ENCODE measurements around the gene CYP51A1.
"Not testable (repeated sequence)": the region's sequence is repeated elsewhere in the genome, so short reads cannot be mapped to it uniquely, and the experiment has no call there.

The CYP51A1 gene

DNA sequence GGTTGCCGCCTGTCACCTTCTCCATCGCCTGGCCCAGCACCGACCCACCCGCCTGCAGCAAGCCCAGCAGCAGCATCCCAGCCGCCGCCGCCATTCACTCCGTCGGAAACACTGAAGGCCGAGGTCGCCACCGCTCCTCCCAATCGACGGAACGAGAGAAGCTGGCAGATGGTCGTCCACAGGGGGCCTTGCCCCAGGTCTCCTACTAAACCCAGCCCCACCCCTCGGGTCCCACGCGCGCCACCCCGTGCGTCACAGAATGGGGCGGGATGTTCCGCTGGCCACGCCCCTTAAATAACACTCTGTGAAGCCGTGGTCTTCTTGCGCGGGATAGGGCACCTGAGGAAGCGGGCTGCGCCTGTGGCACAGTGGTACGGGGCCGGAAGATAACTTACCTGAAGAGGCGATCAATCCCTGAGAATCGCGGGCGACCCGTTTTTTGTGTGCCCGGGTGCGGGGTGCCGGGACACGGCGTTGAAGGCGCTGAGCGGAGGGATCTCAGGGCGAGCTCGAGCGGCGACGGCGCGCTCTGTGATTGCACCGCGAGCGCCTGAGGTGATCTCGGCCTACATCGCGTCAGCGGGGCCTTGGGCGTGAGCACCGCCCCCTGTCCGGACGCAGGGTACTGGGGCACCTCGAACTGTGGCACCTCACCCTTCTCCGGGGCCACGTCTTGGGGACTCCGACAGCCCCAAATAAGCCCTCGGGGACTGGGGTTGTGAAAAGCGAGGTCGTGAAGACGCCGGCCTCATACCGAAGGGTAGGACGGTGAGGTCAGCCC is at the start of gene CYP51A1:
CYP51A1 (minus strand) TSS at position 207 of the 781 bp plus-strand sequence; CDS start at position 94, 113 bp downstream.
- peak; percentile 88 to 90 for DNase-seq (ENCODE audit: low read depth in 2 of 2)

DNA sequence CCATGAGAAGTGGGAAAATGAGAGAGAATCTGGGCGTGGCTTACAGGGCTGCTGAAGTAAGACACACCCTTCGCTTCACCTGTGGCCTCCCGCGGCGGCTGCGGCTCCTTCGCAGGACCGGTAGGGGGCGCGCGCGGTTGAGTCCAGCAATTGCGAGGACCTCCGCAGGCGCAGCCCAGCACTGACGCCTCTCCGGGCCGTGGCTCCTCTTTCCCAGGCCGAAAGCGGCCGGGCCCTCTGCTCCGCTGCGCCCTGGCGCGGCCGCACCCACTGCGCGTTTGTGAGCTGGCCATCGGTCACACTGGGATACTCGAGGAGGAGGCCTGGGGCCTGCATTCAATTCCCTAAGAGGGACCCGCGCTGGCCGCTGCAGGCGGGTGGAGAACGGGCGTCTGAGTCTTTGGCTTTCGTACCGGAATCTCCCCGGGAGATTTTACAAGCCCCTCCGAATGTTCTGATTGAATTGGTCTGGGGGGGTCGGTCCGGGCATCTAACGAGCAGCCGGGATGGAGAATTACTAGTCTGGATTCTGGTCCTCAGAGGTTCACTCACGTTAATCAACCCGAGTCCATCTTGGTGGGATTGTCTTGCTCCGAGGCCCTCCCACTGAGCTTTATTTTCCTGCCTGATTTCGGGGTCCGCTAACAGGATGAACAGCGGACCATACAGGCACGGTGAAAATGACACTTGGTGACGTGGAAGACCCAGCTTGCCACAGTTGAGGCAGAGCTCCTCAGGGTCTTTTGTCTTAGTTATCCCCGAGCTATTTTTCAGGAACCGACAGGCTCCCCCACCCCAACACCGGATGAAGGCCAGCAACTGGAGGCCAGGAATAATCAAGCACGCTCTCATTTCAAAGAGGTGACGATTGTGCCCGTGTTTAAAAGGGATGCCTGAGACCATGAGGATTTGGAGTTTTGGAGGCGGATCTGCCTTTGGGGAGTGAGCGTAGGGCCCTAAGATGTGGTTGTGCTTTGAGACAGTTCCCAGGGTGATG is 44.9 kb upstream of the CYP51A1 start, which contains the start of gene LRRD1:
LRRD1 (minus strand) TSS at position 215 of the 997 bp plus-strand sequence. CDS start 13,940 bp downstream, outside the sequence.
- DNase-seq (ENCODE audit: low read depth in 2 of 2) = peak; percentile 73 to 74

DNA sequence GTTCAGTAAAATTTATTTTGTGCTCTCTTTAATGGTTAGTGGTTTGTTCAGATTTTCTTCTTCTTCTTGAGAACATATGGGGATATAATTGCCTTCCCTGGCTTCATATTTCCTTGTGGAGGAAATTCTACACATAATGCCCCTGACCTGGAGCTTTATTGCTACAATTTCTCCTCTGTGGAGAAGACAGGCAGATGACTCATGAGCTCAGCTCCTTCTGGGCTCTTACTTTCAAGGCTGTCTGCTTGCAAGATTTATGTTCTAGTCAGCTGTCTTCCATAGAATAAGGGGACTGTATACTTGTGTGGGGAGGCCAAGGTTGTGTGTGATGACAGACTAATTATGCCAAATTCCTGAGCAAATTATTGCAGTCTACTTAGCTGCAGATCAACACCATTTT is 43.1 kb upstream of the CYP51A1 start:
- DNase-seq (ENCODE audit: low read depth in 2 of 2) = no peak

DNA sequence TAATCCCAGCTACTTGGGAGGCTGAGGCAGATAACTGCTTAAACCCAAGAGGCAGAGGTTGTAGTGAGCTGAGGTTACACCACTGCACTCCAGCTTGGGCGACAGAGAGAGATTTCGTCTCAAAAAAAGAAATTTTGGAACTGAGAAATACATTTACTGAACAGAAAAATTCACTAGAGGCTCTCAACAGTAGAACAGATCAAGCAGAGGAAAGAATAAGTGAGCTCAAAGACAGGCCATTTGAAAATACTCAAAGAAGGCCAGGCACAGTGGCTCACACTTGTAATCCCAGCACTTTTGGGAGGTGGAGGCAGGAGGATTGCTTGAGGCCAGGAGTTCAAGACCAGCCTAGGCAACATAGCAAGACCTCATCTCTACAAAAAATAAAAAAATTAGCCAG is 35.3 kb upstream of the CYP51A1 start:
- not testable (repeated sequence) for DNase-seq (ENCODE audit: low read depth in 2 of 2)

DNA sequence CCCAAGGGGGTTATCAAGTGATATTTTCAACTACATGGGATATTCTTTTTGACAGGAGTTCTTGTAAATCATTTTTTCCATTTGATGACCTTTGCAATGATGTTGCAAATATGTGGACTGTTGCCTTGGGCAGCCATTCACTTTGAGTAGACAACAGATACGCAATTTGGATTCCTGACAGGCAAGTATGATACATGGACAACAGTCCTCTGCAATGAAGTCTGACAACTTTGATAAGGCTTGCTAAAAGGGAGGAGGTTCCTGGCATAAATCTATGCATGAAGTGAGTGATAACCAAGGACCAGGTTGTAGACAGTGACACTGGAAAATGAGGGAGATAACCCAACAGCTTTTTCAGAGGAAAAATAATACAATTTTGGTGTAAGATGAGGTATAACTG is 27.0 kb upstream of the CYP51A1 start:
- DNase-seq (ENCODE audit: low read depth in 2 of 2) = no peak

DNA sequence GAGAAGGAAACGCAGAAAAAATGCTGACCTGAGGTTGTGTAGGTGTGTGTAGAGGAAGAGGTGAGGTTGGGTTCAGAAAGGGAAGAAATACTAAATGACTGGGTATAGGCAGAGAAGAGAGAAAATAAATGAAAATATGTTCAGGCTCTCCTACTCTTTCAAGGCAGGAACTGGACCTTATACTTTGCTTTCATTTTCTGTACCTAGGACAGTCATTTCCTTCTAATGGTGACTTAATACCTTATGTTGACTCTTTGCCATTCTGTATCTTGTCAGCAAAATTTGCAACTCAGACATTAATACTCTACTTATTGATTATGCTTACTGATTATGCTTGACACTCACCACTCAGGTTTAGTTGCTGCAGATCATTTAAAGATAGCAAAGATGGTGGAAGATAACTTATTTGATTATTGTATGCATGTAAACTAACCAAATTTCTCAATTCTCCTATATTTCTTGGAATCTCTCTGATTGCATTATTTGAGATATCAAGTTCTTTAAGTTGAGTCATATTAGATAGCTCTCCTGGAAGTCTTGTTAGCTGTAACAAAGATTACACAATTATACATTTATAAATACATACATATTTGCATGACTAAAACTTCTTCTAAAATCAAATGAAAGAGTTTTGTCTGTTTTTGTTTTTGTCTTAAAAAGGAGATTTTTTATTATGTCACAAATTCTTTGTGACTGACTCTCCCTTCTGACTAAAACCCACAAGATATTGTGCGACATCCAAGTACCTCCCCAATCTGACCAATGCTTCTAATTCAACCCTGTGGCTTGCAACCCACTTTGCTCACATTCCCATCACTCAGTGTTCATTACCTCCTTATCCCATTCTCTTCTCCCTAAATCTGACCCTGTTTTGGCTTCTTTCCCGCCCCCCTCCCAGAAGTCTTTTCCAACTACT is 24.6 kb upstream of the CYP51A1 start:
- no peak for DNase-seq (ENCODE audit: low read depth in 2 of 2)

DNA sequence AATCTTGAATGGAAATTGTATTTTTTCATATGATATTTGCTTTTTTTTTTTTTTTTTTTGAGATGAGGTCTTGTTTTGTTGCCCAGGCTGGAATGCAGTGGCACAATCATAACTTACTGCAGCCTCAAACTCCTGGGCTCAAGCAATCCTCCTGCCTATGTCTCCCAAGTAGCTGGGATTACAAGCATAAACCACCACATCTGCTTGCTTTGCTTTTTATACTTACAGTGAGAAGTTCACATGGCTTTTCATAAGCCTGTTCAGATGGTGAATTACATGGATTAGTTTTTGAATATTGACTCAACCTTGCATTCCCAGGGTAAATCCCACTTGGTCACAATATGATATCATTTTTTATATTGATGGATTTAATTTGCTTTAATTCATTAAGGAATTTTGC is 22.7 kb upstream of the CYP51A1 start:
- DNase-seq (ENCODE audit: low read depth in 2 of 2) = no peak

DNA sequence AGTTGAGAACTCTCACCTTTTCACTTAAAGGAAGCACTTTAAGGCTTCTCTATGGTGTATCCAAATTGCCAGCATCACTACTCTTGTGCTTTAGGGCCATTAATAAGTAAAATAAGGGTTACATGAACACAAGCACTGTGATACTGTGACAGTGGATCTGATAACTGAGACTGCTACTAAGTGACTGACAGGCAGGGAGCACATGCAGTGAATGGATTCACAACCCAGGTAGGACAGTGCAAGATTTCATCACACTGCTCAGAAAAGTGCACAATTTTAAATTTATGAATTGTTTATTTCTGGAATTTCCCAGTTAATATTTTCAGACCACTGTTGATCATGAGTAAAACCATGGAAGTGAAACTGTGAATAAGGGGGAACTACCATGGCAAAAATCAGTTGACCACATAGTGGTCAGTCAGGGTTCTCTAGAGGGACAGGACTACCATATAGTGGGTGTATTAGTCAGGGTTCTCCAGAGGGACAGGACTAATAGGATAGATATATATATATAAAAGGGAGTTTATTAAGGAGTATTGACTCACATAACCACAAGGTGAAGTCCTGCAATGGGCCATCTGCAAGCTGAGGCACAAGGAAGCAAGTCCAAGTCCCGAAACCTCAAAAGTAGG is 20.9 kb upstream of the CYP51A1 start:
- DNase-seq (ENCODE audit: low read depth in 2 of 2) = no peak

DNA sequence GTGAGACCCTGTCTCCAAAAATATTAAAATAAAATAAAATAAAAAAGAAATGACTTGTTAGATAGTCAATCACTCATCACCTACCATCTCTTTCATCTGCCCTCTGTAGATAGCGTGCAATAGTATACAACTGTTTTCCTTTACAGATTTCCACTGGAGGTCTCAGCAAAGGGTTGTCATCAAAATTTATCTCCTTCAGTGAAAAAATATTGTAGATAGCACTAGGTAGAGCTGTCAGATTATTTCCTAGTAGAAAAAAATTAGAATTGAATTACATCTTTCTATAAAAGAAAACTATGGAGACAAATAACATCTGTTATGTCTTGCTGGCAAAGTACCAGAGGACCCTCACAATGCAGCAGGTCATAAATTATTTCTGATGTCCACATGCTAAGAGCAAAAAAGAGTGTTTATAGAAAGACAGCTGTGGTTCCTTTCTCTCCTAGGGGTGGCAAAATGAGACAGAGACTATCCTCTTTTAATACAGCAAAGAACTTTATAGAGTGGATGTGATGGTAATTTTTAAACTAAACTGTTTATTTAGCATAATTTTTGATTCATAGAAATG is 16.3 kb upstream of the CYP51A1 start:
- no peak for DNase-seq (ENCODE audit: low read depth in 2 of 2)

DNA sequence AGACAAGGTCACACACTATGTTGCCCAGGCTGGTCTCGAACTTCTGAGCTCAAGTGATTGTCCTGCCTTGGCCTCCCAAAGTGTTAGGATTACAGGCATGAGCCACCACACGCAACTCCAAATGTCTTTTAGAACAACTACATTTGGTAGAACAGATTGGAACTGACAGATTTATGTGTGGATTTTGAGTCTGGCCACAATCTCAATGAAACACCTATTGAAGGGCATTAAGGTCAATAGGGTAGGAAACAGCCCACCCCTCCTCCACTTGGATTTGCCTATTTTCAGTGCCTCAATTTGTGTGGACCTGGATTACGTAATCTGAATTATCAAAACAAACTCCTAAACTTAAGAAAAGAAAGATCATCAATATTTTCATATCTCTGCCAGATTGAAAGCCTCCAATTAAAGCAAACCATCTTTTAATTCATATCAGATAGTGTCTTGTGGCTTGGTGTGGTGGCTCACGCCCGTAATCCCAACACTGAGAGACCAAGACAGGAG is 15.5 kb upstream of the CYP51A1 start:
- no peak for DNase-seq (ENCODE audit: low read depth in 2 of 2)

DNA sequence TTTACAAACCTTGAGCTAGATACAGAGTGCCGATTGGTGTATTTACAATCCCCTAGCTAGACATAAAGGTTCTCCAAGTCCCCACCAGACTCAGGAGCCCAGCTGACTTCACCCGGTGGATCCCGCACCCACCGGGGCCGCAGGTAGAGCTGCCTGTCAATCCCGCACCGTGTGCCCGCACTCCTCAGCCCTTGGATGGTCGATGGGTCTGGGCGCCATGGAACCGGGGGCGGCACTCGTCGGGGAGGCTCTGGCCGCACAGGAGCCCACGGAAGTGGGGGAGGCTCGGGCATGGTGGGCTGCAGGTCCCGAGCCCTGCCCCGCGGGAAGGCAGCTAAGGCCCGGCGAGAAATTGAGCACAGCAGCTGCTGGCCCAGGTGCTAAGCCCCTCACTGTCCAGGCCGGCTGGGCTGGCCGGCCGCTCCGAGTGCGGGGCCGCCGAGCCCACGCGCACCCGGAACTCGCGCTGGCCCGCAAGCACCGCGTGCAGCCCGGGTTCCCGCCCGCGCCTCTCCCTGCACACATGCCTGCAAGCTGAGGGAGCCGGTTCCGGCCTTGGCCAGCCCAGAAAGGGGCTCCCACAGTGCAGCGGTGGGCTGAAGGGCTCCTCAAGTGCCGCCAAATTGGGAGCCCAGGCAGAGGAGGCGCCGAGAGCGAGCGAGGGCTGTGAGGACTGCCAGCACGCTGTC is 9.1 kb upstream of the CYP51A1 start:
- not testable (repeated sequence) for DNase-seq (ENCODE audit: low read depth in 2 of 2)

DNA sequence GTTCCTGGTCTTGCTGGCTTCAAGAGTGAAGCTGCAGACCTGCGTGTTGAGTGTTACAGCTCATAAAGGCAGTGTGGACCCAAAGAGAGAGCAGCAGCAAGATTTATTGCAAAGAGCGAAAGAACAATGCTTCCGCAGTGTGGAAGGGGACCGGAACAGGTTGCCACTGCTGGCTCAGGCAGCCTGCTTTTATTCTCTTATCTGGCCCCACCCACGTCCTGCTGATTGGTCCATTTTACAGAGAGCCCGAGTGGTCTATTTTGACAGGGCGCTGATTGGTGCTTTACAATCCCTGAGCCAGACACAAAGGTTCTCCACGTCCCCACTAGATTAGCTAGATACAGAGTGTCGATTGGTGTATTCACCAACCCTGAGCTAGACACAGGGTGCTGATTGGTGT is 8.5 kb upstream of the CYP51A1 start:
- not testable (repeated sequence) for DNase-seq (ENCODE audit: low read depth in 2 of 2)

DNA sequence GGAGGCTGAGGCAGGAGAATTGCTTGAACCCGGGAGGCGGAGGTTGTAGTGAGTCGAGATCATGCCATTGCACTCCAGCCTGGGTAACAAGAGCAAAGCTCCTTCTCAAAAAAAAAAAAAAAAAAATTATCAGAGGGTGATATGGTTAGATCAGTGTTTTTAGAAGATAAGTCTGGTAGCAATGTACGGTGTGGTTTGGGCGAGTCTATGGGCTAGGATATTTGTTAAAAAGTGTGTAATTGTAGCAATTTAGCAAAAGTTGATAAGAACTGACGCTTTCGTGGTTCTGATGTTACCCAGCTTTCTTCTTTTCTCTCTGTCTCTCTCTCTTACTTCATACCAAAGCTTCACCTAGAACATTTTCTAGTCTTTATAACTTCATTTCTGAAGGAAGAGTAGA is 6.9 kb upstream of the CYP51A1 start:
- no peak for DNase-seq (ENCODE audit: low read depth in 2 of 2)

DNA sequence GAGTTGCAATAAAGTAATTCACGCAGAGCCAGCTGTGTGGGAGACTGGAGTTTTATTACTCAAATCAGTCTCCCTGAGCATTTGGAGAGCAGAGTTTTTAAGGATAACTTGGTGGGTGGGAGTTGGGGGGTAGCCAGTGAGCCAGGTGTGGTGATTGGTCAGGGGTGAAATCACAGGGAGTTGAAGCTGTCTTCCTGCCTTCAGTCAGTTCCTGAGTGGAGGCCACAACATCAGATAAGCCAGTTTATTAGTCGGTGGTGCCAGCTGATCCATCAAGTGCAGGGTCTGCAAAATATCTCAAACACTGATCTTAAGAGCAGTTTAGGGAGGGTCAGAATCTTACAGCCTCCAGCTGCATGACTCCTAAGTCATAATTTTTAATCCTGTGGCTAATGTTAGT is 3.3 kb upstream of the CYP51A1 start:
- DNase-seq (ENCODE audit: low read depth in 2 of 2) = no peak

DNA sequence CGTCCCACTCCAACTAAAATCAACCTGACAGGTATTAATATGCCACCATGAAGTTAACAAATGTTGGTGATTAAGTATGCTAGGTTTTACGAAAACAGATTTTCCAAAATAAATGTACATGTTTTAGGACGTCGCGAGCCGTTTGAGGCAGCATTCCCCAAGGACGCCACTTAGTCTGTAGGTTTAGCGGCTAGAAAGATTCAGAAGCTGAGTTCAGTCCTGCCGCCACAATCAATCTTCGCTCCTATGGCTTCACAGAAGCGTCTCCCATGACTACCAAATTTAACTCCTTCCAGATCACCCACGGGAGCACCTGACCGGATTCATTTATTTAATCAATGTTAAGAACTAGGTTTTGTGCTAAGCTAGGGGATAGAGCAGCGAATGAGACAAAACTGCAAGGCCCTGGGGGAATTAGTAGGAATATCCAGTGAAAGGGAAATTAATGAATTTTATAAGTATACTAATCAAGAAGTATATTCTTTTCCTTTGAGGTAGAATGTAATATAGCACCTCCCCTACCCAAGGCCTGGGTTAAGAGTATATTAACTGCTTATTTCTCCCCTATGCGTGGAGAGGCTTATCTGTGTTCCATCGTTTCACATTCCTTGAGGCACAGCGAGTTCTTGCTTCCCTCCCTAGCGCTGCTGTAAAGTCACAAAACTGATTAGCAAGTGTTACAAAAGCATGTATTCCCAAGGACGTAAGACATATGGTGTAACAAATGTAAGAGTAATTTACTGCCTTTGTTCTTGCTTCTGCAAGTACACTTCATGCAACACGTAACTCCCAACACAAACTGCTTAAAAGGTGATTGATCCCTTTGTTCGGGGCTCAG is 994 bp upstream of the CYP51A1 start:
- no peak for DNase-seq (ENCODE audit: low read depth in 2 of 2)

DNA sequence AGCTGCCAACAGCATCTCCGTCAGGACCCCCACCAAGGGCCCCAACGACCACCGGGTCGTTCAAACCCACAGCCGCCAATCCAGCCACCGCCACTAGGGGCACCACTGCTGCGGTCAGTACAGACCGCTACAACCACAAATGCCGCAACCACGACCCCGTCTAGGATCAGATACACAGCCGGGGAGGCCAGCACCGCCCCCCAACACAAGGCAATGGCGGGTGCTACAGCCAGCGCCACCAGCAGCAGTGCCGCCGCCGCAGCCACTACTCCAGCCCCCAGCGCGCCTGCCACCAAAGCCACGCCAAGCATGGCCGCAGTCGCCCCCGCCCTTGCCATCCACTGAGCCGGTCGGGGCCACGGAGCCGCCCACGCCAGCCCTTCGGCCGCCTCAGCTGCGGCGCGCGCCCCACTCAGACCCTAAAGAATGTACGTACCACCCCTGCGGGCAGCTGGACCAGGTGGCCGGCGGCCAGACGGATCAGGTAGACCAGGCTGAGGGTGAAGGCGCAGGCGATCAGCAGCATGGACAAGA is 473 bp downstream of the CYP51A1 start:
- DNase-seq (ENCODE audit: low read depth in 2 of 2) = peak; percentile 24 to 36

DNA sequence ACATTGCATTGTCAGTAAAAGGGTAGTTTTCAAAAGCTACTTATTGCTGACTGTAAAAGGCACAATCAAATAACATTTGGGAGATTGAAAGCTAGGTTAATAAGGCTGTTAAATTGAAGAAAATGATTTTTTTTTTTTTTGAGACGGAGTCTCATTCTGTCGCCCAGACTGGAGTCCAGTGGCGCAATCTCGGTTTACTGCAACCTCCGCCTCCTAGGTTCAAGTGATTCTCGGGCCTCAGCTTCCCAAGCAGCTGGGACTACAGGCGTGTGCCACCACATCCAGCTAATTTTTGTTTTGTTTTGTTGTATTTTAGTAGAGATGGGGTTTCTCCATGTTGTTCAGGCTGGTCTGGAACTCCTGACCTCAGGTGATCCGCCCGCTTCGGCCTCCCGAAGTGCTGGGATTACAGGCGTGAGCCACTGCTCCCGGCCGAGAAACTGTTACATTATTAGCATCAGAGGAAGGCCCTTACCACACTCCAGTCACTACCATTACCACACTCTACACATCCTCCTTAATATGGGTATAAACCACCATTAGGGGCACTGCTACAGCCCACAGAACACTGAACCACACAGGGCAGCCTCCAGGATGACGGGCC is 1.0 kb downstream of the CYP51A1 start:
- no peak for DNase-seq (ENCODE audit: low read depth in 2 of 2)

DNA sequence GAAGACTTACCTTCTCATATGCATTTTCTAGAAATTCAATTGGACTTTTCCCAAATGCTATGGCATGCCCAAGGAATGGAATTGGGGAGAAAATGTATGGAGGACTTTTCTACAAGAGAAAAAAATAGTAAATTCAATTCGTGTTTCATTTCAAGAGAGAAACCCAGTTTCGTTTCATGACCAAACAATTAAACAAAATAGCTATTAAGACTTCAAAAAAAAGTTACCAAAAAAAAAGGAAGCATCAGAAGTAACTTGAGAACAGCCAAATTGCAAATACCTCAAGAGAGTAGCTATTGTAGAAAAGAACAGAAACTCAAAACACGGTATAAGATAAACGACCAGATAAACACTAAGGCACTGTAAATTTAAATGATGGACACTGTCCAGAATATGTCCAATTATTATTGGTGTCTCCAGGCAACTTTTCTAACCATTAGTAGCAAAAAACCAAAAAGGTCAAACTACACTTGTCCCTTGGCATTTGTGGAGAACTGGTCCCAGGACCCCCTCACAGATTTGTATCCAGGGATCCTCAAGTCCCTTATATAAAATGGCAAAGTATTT is 2.4 kb downstream of the CYP51A1 start:
- DNase-seq (ENCODE audit: low read depth in 2 of 2) = no peak
